Measurements from ENCODE around the gene FIGNL2. TPM values are rescaled to one million over a fixed set of nuclear protein-coding genes. Genes with fewer than 3 reads are reported as not detected.

FIGNL2 gene
- total and polyA plus RNA-seq, 7 donors, result 0.01 to 0.20 (median 0.17) TPM

DNA sequence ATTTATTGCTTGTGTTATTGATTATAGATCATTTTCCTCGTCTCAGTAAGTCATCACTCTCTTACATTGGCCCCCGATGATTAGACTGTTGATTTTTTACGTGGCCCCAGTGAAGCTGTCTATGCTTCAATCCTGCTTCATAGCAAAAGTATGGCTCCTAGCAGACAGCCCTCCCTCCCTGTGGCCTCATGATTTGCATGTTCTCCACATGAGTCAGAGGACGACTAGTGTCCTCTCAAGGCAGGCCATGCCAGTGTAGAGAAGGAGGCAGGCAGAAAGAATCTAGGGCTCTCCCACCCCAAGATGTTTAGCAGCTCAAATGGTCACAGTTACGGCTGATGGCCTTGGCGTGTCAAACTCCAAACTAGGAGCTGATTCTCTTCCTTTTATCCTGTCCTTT lies 59.6 kb downstream of the FIGNL2 start:
- H3K27me3 ChIP-seq (ENCODE audit: insufficient read depth in 3 of 3, low read length in 2 of 3), result peaks cover 0 to 6% (median 0%) of the 10 kb centered on the region in 3 donors
- no peaks in the 10 kb centered on the region for H3K4me1 ChIP-seq
- WGBS, 3 donors, result 81 to 93% (median 82%) methylated on average over 6 of the region's 6 CpGs
- no peak overlapping the region for H3K27ac ChIP-seq
- intact Hi-C loops (cut with DNase I), result no loop called here
- no peaks in the 10 kb centered on the region for H3K9me3 ChIP-seq
- ATAC-seq (no peak), DNase-seq (no peak)
- TF ChIP-seq, protein P1, sequence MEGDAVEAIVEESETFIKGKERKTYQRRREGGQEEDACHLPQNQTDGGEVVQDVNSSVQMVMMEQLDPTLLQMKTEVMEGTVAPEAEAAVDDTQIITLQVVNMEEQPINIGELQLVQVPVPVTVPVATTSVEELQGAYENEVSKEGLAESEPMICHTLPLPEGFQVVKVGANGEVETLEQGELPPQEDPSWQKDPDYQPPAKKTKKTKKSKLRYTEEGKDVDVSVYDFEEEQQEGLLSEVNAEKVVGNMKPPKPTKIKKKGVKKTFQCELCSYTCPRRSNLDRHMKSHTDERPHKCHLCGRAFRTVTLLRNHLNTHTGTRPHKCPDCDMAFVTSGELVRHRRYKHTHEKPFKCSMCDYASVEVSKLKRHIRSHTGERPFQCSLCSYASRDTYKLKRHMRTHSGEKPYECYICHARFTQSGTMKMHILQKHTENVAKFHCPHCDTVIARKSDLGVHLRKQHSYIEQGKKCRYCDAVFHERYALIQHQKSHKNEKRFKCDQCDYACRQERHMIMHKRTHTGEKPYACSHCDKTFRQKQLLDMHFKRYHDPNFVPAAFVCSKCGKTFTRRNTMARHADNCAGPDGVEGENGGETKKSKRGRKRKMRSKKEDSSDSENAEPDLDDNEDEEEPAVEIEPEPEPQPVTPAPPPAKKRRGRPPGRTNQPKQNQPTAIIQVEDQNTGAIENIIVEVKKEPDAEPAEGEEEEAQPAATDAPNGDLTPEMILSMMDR (IDR thresholded peaks at IDR 0.05), result no peak
- no peak overlapping the region for H3K4me3 ChIP-seq
- H3K36me3 ChIP-seq (ENCODE audit: insufficient read depth in 1 of 2, low read depth in 1 of 2), result no peaks in the 10 kb centered on the region

DNA sequence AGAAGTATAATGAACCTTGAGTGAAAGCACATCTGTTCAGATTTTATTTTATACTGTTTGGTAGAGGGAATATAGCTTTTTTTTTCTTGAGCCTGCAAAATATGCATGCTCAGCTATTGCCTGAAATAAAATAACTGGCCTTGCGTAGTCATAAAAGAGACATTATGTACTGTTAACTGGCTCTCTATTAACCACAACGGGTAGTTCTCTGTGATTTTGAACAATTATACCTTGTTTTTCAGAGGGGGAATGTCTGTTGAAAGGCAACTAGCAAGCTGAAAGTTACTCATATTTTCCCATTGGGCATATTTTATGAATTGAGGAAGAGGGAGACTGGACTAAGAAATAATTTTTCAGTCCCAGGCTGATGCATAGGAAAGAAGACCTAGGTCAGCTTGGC lies 62.6 kb downstream of the FIGNL2 start:
- Histone ChIP-seq H3K9me3 (no peaks in the 10 kb centered on the region), H3K4me1 (no peaks in the 10 kb centered on the region), H3K4me3 (no peak overlapping the region), H3K27me3 (ENCODE audit: insufficient read depth in 3 of 3, low read length in 2 of 3) (peaks cover 0 to 9% (median 0%) of the 10 kb centered on the region in 3 donors), H3K36me3 (ENCODE audit: insufficient read depth in 1 of 2, low read depth in 1 of 2) (no peaks in the 10 kb centered on the region), H3K27ac (no peak overlapping the region)
- TF ChIP-seq, protein P1 (IDR thresholded peaks at IDR 0.05), result no peak
- 75 to 89% (median 84%) methylated on average over 2 of the region's 2 CpGs for WGBS, 3 donors
- DNase-seq, result no peak
- no peak for ATAC-seq
- intact Hi-C loops (cut with DNase I), result no loop called here

DNA sequence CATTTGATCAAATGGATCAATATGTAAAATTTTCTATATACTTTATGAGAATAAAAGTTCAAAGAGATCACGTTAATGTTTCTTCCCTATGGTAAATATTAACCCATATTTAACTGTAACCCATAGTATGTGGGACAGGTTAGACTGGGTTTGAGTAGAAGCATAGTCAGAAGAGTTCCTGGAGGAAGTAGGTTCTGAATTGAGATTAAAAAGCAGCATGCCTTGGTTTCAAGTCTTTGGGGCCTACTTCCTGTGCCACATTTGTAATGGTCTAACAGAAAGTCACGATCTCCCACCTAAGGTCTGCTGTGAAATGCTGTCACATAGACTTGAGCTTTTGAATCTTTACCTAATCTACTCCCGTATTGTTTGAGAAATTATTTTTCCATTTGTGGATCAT lies 63.8 kb downstream of the FIGNL2 start:
- Histone ChIP-seq H3K36me3 (ENCODE audit: insufficient read depth in 1 of 2, low read depth in 1 of 2) (no peaks in the 10 kb centered on the region), H3K4me1 (no peaks in the 10 kb centered on the region), H3K27ac (no peak overlapping the region), H3K27me3 (ENCODE audit: insufficient read depth in 3 of 3, low read length in 2 of 3) (peaks cover 0 to 9% (median 1%) of the 10 kb centered on the region in 3 donors), H3K4me3 (no peak overlapping the region), H3K9me3 (no peaks in the 10 kb centered on the region)
- TF ChIP-seq, protein P1 (IDR thresholded peaks at IDR 0.05), result no peak
- 83 to 89% (median 86%) methylated on average over 3 of the region's 3 CpGs for WGBS, 3 donors
- intact Hi-C loops (cut with DNase I), result no loop called here
- ATAC-seq (no peak), DNase-seq (no peak)

DNA sequence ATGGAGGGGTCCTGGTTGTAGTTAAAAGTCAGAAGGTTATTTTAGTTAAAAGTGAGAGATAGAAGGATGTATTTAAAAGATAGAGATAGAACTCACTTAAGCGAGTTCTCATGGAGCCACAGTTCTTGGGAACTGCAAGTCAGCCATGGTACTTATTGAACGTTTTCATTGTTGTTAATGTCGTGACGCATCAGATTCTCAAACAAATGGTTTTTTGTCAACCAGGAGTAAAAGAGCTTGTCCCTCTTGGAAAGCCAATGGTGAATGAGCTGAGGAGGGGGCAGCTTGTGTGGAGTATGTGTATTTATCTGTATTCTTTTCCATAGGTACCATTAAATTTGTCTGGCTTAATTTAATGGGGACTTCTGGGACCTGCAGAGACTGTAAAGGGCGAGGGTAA lies 68.6 kb downstream of the FIGNL2 start:
- Histone ChIP-seq H3K36me3 (ENCODE audit: insufficient read depth in 1 of 2, low read depth in 1 of 2) (no peaks in the 10 kb centered on the region), H3K27me3 (ENCODE audit: insufficient read depth in 3 of 3, low read length in 2 of 3) (peaks cover 1 to 3% (median 2%) of the 10 kb centered on the region in 3 donors), H3K9me3 (no peaks in the 10 kb centered on the region), H3K4me3 (no peak overlapping the region), H3K4me1 (no peaks in the 10 kb centered on the region), H3K27ac (no peak overlapping the region)
- DNase-seq (no peak), ATAC-seq (no peak)
- TF ChIP-seq, protein P1 (IDR thresholded peaks at IDR 0.05), result no peak
- 73 to 85% (median 80%) methylated on average over 5 of the region's 5 CpGs for WGBS, 3 donors
- intact Hi-C loops (cut with DNase I), result no loop called here

DNA sequence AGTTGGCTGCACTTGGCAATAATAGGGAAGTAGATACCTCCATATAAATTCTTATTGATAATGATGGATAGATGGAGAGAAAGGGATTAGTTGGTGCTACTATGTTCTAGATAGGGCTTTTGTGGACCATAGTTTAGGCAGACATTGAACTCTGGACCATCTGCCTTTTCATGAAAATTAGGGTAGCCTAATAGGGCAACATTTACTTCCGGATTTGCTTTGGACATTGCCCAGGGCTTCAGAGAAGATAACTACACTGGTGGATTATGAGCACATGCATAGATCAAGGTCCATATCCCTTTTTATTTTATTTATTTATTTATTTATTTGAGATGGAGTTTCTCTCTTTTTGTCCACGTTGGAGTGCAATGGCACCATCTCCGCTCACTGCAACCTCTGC lies 70.5 kb downstream of the FIGNL2 start:
- Histone ChIP-seq H3K36me3 (ENCODE audit: insufficient read depth in 1 of 2, low read depth in 1 of 2) (no peaks in the 10 kb centered on the region), H3K27ac (no peak overlapping the region), H3K4me3 (no peak overlapping the region), H3K27me3 (ENCODE audit: insufficient read depth in 3 of 3, low read length in 2 of 3) (peaks cover 1 to 3% (median 2%) of the 10 kb centered on the region in 3 donors), H3K9me3 (no peaks in the 10 kb centered on the region), H3K4me1 (no peaks in the 10 kb centered on the region)
- intact Hi-C loops (cut with DNase I), result no loop called here
- WGBS, 3 donors, result 82 to 89% (median 87%) methylated on average over 3 of the region's 3 CpGs
- no peak for DNase-seq
- TF ChIP-seq, protein P1 (IDR thresholded peaks at IDR 0.05), result no peak
- ATAC-seq, result no peak

Data from psoas muscle (tissue), 8 donors.